ENCODE measurements around the gene NIPBL.
A peak's percentile ranks its signal among the peaks of the same experiment; 100 is the strongest.
"Not testable (repeated sequence)": the region's sequence is repeated elsewhere in the genome, so short reads cannot be mapped to it uniquely, and the experiment has no call there.

NIPBL gene

GRCh38 chr5:36902353-36902752 is 25.8 kb downstream of the NIPBL start:
- DNase-seq = no peak

GRCh38 chr5:36904677-36905076 is 28.1 kb downstream of the NIPBL start:
- DNase-seq = no peak

GRCh38 chr5:36908544-36909260 is 32.1 kb downstream of the NIPBL start:
- DNase-seq = no peak

DNA sequence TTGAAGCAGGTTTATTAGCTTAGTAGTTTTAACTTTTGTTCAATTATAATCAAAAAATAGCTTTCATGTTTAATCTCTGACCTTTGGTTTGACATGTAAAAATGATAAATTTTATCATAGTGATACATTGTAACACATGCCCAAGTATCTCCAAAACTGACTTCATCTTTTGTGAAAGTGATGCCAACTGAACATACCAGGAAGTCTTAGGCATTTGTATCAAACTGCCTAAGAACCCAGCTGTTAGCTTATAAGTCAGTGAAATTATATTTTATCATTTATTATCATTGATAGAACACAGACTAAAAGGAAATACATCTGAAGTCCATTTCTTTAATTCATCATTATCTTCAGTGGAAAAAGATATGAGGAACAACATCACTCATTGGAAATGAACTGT is 39.1 kb downstream of the NIPBL start:
- no peak for DNase-seq

DNA sequence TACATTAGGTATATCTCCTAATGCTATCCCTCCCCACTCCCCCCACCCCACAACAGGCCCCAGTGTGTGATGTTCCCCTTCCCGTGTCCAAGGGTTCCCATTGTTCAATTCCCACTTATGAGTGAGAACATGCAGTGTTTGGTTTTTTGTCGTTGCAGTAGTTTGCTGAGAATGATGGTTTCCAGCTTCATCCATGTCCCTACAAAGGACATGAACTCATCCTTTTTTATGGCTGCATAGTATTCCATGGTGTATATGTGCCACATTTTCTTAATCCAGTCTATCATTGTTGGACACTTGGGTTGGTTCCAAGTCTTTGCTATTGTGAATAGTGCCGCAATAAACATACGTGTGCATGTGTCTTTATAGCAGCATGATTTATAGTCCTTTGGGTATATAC is 40.0 kb downstream of the NIPBL start:
- not testable (repeated sequence) for DNase-seq

DNA sequence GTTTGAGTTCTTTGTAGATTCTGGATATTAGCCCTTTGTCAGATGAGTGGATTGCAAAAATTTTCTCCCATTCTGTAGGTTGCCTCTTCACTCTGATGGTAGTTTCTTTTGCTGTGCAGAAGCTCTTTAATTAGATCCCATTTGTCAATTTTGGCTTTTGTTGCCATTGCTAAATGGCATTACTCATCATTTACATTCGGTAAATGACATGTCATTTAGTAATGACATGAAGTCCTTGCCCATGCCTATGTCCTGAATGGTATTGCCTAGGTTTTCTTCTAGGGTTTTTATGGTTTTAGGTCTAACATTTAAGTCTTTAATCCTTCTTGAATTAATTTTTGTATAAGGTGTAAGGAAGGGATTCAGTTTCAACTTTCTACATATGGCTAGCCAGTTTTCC is 40.8 kb downstream of the NIPBL start:
- not testable (repeated sequence) for DNase-seq

DNA sequence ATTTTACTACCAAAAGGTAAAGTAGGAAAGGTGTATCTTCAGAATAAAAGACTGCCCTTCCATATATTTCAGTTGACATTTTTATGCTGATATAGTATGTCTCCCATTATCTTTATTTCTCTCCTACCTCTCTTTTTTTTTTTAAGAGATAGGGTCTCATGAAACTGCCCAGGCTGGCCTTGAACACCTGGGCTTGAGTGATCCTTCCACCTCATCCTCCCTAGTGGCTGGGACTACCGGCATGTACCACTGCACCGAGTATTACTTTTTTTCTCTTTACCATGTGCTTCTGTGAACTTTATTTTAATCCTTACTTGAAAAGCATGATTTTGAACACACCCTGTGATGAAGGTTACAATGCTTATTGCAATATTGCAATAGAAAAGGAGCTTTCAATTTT is 42.7 kb downstream of the NIPBL start:
- DNase-seq = no peak

GRCh38 chr5:36919650-36920049 is 43.1 kb downstream of the NIPBL start:
- DNase-seq = no peak

DNA sequence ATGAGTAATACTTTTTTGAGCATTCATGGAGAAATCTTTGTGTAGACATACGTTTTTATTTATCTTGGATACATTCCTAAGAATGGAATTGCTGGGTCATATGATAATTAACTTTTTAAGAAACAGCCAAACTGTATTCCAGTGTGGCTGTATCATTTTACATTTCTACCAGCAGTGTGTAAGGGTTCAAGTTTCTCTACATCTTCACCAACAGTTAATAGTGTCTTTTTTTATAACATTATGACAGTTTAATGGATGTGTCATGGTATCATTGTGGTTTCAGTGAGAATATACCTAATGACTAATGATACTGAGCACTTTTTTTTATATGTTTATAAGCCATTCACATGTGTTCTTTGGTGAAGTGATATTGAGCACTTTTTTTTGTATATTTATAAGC is 52.4 kb downstream of the NIPBL start:
- no peak for DNase-seq

GRCh38 chr5:36929438-36929837 is 52.9 kb downstream of the NIPBL start:
- no peak for DNase-seq

DNA sequence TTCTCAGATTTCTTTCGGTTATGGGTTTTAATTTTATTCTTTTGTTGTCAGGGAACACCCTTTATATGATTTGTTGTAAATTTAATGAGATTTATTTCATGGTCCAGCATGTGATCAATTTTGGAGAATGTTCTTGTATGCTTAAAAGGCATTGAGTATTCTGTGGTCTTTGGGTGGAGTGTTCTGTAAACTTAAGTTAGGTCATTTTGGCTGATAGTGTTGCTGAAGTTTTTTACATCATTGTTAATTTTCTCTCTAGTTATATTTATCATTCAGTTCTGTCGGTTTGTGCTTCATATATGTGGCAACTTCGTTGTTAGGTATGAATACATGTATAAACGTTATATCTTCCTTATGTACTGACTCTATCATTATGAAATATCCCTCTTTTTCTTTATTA is 55.5 kb downstream of the NIPBL start:
- DNase-seq = no peak

GRCh38 chr5:36932699-36933098 is 56.1 kb downstream of the NIPBL start:
- no peak for DNase-seq

- peak; percentile 9 for DNase-seq
These were observed 58.3 kb downstream of the NIPBL start for GRCh38 chr5:36934740-36935356.

GRCh38 chr5:36935805-36936204 is 59.2 kb downstream of the NIPBL start:
- DNase-seq = no peak

GRCh38 chr5:36936309-36936708 is 59.7 kb downstream of the NIPBL start:
- DNase-seq = no peak

GRCh38 chr5:36938129-36938528 is 61.6 kb downstream of the NIPBL start:
- no peak for DNase-seq

DNA sequence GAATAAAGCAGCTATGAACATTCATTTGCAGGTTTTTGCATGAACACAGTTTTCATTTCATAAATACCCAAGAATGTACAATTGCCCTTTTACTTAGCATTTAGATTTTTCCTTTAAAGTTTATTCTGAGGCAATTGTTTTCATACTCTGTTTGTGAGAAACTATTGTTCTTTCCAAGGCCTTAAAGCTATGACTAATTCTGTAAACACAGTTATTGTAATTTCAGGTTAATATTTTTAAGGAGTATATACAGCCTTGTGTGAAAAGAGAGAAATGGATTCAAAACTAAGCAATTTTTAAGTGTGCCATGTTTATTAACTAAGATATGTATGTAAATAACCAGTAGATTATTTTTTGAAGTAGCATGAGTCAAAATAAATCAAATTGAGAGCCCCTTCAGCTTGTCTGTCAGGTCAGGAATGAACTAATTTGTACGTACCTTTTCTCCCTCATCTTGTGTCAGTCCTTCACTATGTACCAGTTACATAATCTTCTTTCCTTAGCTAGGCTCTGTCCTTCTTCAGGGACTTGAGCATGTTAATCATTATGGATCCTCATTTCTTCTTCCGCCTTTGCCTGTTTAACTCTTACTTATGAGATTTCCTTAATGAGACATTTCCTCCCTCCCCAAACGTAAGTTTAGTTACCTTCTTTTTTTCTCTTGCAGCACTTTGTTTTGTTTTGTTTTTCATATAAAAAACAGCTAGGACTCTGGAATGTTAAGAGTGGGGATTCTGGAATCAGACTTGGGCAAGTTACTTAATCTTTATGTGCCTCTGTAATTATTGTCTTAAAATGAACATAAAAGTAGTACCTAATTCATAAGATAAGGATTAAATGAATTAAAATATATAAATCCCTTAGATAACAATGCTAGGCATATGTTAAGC is 63.6 kb downstream of the NIPBL start:
- DNase-seq = no peak

GRCh38 chr5:36943584-36943983 is 67.0 kb downstream of the NIPBL start:
- no peak for DNase-seq

GRCh38 chr5:36944024-36944423 is 67.5 kb downstream of the NIPBL start:
- no peak for DNase-seq

DNA sequence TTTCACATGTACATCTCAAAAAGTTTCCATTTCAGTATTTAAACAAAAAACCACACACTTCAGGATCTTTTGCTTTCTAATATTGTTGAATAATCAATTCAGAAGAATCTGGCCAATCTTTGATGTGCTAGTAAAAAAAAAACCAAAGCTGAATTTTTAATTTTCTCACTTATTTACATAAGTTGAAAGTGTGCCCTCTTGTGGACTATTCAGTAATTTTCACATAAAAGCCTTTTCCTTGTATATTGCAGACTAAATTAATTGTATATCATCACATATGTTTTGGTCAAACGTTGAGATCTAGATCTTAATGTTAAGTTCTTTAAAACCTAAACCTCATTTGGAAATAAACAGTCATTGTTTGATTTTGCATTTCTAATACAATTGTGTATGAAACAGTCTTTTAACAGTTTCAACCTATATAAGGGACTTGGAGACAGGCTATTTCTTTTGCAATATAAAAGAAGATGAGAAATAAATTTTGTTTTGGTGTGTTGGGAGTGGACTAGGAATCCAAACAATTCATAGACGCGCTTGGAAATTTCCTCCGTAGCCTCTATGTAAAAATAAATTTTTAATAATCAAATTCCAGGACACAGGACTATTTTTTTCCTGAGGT is 68.1 kb downstream of the NIPBL start:
- no peak for DNase-seq

DNA sequence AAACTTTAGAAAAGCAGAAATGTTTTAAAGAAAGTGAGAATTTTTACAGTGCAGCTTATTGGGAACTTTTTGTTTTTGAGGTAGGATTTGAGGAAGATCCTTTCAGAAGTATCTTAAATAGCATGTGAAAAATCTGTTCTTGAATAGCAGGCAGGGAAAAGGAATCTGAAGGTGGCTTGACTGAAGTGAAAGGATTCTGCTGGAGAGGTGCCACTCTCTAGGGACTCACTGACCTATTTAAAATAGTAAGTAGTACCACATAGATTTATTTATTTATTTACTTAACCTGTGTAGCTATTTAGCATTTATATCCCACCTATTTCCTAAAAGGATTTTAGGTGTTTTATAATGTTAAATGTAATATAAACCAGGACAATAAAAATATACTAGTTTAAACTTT is 69.1 kb downstream of the NIPBL start:
- no peak for DNase-seq

- no peak for DNase-seq
These were observed 69.5 kb downstream of the NIPBL start for GRCh38 chr5:36946101-36946500.

DNA sequence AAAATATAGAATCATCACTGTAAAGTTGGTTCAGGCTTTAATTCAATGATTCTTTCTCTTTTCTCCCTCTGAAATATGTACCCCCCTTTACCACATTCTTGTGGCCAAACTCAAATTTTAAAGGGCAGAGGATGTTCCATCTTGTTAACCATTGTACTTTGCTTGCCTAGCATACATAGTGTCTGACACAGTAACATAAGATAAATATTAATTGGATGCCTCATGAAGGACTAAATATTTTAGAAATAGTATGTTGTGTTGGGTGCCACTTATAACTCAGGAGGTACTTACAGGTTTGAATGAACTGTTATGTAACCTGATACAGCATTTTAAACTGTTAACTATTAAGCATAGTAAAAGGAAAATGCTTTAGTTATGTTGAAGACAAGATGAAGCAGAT is 71.5 kb downstream of the NIPBL start:
- DNase-seq = no peak
